Measurements from ENCODE around the gene MBOAT1. TPM values are rescaled to one million over a fixed set of nuclear protein-coding genes. Genes with fewer than 3 reads are reported as not detected.
A peak's percentile ranks its signal among the peaks of the same experiment; 100 is the strongest.

MBOAT1 gene
- total RNA-seq, 1 donor from 2014 or later: 5.3 TPM

DNA sequence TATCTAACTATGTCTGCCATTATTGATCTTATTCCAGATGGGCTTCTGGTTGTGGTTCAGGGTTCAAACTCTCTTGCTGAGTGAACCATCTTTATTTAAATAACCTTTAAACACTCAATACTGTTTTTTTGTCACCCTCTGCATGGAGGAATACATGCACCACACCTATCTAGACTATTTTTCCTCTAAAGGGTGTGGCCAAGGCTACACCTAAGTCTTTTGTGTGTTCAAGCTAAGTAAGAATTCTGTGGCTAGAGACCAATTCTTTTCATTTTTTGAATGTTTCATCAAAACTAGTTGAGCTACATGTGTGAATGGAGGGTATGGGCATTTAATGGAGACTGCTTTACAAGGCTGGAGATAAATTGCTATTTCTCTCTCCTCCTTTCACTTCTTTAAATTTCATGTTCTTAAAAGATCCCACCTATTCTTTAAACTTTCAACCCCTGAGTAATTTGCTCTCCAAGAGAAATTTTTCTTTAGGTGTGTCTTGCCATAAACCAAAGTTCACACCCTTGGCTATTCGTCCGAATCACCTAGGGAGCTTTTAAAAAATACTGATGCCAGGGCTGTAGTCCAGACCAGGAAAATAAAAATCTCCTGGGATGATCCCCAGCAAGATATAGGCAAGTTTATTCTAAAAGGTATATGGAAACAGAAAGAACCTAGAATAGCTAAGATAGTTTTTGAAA lies 24.8 kb upstream of the MBOAT1 start:
- DNase-seq (ENCODE audit: missing footprints) (no peak), ATAC-seq (no peak)
- intact Hi-C loops (cut with DNase I): no loop called here

GRCh38 chr6:20236344-20236743 lies 24.1 kb upstream of the MBOAT1 start:
- no peak for ATAC-seq
- intact Hi-C loops (cut with DNase I): no loop called here
- DNase-seq (ENCODE audit: missing footprints): no peak

GRCh38 chr6:20235041-20235440 lies 22.8 kb upstream of the MBOAT1 start:
- intact Hi-C loops (cut with DNase I): no loop called here
- DNase-seq (ENCODE audit: missing footprints): no peak
- no peak for ATAC-seq

DNA sequence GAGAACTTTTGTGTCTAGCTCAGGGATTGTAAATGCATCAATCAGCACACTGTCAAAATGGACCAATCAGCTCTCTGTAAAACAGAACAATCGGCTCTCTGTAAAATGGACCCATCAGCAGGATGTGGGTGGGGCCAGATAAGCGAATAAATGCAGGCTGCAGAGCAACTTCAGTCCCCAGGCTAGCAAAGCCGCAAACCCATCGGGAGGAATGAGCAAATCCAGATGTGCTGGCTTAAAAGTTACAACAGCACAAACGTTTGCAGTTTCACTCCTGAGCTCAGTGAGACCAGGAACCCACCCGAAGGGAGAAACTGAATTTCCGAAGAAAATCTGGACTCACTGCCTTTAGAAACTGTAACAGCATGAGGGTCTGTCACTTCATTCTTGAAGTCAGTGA lies 21.9 kb upstream of the MBOAT1 start:
- DNase-seq (ENCODE audit: missing footprints) (no peak), ATAC-seq (no peak)
- intact Hi-C loops (cut with DNase I): no loop called here

- intact Hi-C loops (cut with DNase I): no loop called here
- DNase-seq (ENCODE audit: missing footprints) (no peak), ATAC-seq (no peak)
Measured at GRCh38 chr6:20233007-20233730, 20.9 kb upstream of the MBOAT1 start.

GRCh38 chr6:20232188-20232587 lies 19.9 kb upstream of the MBOAT1 start:
- ATAC-seq (no peak), DNase-seq (ENCODE audit: missing footprints) (no peak)

GRCh38 chr6:20230401-20231119 lies 18.3 kb upstream of the MBOAT1 start:
- intact Hi-C loops (cut with DNase I): no loop called here
- no peak for DNase-seq (ENCODE audit: missing footprints)
- ATAC-seq: no peak

More at GRCh38 chr6:20232188-20232587, 19.9 kb upstream of the MBOAT1 start:
- intact Hi-C loops (cut with DNase I): no loop called here

DNA sequence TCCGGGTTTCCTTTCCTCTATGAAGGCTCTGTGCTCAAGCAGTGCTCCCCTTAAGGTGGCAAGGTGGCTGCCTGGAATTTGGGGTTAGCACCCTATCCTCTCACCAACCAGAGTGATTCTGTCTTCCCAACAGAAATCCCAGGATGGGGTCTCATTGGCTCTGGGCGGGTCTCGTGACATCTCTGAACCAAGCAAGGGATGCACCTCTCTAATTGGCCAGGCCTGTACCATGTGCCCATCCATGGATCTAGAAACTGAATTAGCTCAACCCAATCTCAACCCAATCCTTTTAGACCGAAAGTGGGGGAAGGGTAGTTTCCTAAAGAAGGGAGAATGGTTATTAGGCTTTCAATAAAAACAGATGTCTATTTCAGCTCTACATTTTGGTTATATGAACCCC lies 17.6 kb upstream of the MBOAT1 start:
- intact Hi-C loops (cut with DNase I): no loop called here
- DNase-seq (ENCODE audit: missing footprints) (no peak), ATAC-seq (no peak)

GRCh38 chr6:20227350-20227749 lies 15.1 kb upstream of the MBOAT1 start:
- ATAC-seq (no peak), DNase-seq (ENCODE audit: missing footprints) (no peak)
- intact Hi-C loops (cut with DNase I): no loop called here

- ATAC-seq (no peak), DNase-seq (ENCODE audit: missing footprints) (no peak)
- intact Hi-C loops (cut with DNase I): no loop called here
Measured at GRCh38 chr6:20223141-20223540, 10.9 kb upstream of the MBOAT1 start.

DNA sequence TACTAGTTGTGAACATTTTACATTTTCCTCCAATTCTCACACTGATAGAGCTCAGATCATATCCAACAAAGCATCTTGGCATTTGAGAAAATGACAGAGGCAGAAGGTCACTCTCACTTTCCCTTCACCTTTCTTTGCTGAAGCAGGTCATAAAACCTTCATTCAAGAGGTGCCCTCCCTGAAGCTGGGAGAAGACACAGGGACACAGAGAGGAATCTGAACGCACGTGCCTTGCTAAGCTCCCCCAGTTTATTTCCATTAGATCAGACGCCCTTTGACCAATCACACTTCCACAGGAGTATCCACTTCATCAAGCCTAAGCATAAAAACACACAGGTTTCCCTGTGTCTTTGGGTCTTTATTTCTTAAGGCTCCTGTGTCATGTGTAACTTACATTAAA lies 9.2 kb upstream of the MBOAT1 start:
- ATAC-seq (no peak), DNase-seq (ENCODE audit: missing footprints) (no peak)
- intact Hi-C loops (cut with DNase I): no loop called here

DNA sequence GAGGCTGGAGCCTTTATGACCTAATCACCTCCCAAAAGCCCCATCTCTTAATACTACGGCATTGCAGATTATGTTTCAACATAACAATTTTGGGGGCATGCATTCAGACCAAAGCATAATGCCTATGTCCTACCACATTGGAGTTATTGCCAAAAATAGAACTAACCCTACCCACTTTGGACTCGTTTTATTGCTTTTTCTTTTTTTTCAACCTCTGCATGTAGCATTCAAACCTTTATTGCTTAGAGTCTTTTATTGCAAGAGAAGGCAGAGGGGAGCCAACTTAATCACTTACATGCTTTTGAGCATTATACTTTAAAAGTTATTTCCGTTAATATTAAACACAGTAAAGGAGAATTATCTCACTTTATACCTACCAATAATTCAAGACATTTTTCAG lies 8.1 kb upstream of the MBOAT1 start:
- no peak for ATAC-seq
- DNase-seq (ENCODE audit: missing footprints): no peak
- intact Hi-C loops (cut with DNase I): no loop called here

DNA sequence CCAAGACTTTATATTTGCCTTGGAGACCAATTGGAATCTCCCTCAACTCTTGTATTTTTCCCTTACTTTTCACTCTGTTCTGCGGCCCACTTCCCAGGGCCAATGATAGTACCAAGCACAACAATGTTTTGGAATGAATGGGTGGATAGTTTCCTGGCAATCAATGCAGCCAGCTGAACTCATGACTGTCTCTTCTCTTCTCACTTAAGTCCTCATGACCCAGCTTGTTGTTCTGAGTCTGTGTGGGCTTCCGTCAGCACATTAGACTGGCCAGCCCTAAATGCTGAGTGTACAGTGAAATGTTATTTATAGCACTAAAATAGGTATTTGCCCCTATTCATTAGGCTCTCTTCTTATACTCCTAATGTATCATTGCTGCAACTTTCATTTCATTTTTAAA lies 5.6 kb upstream of the MBOAT1 start:
- ATAC-seq: peak; percentile 92
- intact Hi-C loops (cut with DNase I): loop anchor here (10.0 kb wide), 1 partner anchor 413 kb away; no protein-coding TSS in a partner anchor
- DNase-seq (ENCODE audit: missing footprints): no peak

- DNase-seq (ENCODE audit: missing footprints) (no peak), ATAC-seq (peak; percentile 76)
- intact Hi-C loops (cut with DNase I): loop anchor here (10.0 kb wide), 1 partner anchor 413 kb away; no protein-coding TSS in a partner anchor
Measured at GRCh38 chr6:20217324-20217855, 5.1 kb upstream of the MBOAT1 start.

GRCh38 chr6:20215310-20215709 lies 3.0 kb upstream of the MBOAT1 start:
- ATAC-seq (no peak), DNase-seq (ENCODE audit: missing footprints) (no peak)
- intact Hi-C loops (cut with DNase I): loop anchor here (10.0 kb wide), 1 partner anchor 411 kb away; no protein-coding TSS in a partner anchor

DNA sequence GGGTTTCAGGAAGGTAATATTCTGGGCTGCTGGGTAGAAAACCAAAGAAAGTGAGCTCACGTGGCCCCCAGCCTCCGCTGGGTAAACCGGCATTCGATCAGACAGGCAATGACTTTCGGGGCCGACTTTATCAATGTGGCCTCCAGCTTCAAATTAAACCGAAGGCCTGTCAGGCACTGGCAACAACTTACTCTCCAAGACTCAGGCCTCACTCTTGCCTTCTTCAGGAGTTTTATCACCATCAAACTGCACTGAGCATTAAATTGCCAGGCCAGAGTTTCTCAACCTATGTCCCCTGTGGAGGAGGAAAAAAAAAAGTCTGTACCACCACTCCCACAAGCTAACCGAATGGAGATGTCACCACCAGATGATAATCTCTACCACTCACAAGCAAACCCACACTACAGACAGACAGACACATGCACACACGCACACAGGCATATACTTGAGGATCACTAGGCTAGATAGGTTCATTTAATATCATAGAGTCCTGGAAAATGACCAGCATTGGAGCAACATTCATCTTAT lies 1.1 kb upstream of the MBOAT1 start:
- DNase-seq (ENCODE audit: missing footprints): no peak
- ATAC-seq: no peak
- intact Hi-C loops (cut with DNase I): loop anchor here (5.0 to 10.0 kb wide), 3 partner anchors 189 to 409 kb away; partner anchors contain the start of genes CDKAL1 and E2F3

GRCh38 chr6:20211941-20212391 lies 303 bp downstream of the MBOAT1 start:
- DNase-seq (ENCODE audit: missing footprints): no peak
- peak; percentile 26 for ATAC-seq
- intact Hi-C loops (cut with DNase I): loop anchor here (1.0 to 10.0 kb wide), 4 partner anchors 86 to 407 kb away; partner anchors contain the start of genes CDKAL1 and E2F3

DNA sequence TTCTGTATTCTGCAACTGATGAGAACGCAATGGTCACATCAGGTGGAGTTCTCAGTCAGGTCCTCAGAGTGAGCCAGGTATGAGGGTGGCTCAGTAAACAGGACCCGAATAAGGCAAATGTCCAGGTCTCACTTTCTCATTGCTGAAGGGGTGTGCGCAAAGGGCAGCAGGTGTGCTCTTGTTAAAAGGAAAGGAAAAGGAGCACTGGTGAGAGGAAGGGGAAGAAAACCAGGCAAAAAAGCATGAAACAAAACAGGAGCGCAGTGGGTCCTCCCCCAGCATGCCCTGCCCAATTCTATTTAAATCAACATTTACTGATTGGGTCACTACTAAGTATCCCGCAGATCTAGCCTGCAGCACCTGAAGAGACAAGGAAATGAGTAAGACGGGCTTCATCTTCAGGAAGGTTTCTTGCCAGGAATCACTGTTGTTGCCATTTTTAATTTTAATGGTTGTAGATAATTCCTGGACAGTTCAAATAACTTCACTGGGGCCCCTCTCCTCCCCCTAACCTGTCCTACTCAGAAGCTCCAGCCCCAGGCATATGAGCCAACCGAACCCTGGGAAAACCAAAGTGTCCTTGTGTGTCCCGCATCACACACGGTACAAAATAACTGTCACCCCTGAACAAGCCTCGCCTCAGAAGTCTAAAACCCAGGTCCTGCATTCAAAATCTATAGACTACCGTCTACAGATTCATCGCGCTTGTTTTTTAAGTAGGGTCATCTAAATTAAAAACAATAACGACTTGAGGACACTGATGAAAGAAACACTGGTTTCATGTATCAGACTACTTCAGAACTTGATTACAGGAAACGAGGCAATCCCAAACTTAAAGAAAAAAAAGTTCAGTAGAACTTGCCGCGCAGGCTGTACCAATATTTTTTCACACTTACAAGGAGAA lies 980 bp downstream of the MBOAT1 start:
- ATAC-seq: no peak
- intact Hi-C loops (cut with DNase I): loop anchor here (5.0 to 10.0 kb wide), 3 partner anchors 191 to 406 kb away; partner anchors contain the start of genes CDKAL1 and E2F3
- no peak for DNase-seq (ENCODE audit: missing footprints)
